ENCODE results near the gene RNF227. TPM values are rescaled to one million over a fixed set of nuclear protein-coding genes. Genes with fewer than 3 reads are reported as not detected.

Gene RNF227
- total and polyA plus RNA-seq, 7 donors = 0.69 to 4.5 (median 3.6) TPM

DNA sequence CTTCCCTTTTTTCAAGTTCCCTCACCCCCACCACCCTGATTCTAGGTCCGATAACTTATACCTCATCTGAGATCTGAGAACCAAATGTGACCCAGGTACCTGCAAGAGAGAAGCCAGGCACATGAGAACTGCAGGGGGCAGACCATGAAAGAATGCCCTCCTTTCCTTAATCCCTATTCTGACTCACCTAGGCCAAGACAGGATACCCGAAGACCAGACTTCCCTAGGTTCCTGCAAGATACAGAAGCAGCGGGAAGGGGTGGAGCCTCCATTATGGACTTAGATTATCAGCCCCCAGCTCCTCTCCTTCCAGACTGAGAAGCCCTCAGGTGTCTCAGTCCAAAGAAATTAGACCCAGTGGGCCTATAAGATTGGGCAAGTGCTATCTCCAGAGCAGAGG is 11.5 kb upstream of the RNF227 start:
- Histone ChIP-seq H3K36me3 (no peaks in the 10 kb centered on the region), H3K27me3 (peaks cover 0 to 20% (median 9%) of the 10 kb centered on the region in 3 donors), H3K4me3 (no peak overlapping the region), H3K9me3 (no peaks in the 10 kb centered on the region), H3K27ac (no peak overlapping the region), H3K4me1 (peaks cover 0 to 36% (median 22%) of the 10 kb centered on the region in 4 donors)
- intact Hi-C loops (cut with DNase I) = no loop called here
- DNase-seq = no peak
- 87 to 88% methylated on average over 3 of the region's 3 CpGs for WGBS, 2 donors
- TF ChIP-seq, protein P1, sequence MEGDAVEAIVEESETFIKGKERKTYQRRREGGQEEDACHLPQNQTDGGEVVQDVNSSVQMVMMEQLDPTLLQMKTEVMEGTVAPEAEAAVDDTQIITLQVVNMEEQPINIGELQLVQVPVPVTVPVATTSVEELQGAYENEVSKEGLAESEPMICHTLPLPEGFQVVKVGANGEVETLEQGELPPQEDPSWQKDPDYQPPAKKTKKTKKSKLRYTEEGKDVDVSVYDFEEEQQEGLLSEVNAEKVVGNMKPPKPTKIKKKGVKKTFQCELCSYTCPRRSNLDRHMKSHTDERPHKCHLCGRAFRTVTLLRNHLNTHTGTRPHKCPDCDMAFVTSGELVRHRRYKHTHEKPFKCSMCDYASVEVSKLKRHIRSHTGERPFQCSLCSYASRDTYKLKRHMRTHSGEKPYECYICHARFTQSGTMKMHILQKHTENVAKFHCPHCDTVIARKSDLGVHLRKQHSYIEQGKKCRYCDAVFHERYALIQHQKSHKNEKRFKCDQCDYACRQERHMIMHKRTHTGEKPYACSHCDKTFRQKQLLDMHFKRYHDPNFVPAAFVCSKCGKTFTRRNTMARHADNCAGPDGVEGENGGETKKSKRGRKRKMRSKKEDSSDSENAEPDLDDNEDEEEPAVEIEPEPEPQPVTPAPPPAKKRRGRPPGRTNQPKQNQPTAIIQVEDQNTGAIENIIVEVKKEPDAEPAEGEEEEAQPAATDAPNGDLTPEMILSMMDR (IDR thresholded peaks at IDR 0.05) = no peak
- no peak for TF ChIP-seq POLR2A (IDR thresholded peaks at IDR 0.05)
- no peak for TF ChIP-seq EP300 (IDR thresholded peaks at IDR 0.05)
- no peak for TF ChIP-seq POLR2AphosphoS5 (IDR thresholded peaks at IDR 0.05)

DNA sequence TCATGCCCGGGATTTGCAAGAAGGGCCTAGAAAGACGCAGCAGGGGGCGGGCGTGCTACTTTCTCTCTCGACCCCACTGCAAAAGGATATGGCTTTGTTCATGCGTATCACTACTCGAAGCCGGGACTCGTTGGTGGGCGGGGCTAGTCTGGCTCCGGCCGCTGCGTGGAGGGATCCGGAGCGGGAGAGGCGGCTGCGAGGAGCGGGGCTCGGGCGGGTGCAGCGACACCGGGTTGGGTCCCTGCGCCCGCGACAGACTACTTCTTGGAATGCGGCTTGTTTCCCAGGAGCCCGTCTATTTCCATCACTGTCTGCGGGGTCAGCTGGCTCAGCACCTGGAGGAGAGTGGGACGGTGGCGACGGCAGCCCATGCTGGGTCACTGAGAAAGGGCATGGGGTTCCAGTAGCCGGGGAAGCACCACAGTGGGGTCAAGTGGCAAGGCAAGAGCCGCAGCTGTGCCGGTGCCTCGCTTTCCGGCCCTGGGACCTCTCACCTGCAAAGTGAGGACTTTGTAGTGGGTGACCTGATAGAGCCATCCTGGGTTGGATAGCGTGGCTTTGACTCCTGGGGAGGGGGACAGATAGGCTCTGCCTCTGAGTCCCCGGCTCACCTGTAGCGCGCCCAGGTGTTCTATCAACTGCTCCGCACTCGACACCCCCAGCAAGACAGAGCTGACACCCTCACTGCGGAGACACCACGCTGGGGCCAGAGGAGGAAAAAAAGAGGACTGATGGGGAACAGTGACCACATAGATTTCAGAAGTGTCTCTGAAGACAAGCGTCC is 6.9 kb upstream of the RNF227 start:
- no peaks in the 10 kb centered on the region for H3K27me3 ChIP-seq
- no peaks in the 10 kb centered on the region for H3K36me3 ChIP-seq
- peaks cover 0 to 14% (median 8%) of the 10 kb centered on the region in 4 donors for H3K4me1 ChIP-seq
- H3K9me3 ChIP-seq = no peaks in the 10 kb centered on the region
- 22 to 23% methylated on average over 45 of the region's 45 CpGs for whole genome bisulfite sequencing, 2 donors
- TF ChIP-seq EP300 (IDR thresholded peaks at IDR 0.05) = no peak
- TF ChIP-seq POLR2AphosphoS5 (IDR thresholded peaks at IDR 0.05) = peak; percentile 72 to 84 (median 82)
- peak; percentile 46 to 70 for TF ChIP-seq POLR2A (IDR thresholded peaks at IDR 0.05)
- TF ChIP-seq, protein P1 (IDR thresholded peaks at IDR 0.05) = no peak
- intact Hi-C loops (cut with DNase I) = no loop called here
- H3K27ac ChIP-seq = peak overlapping the region; percentile 61 to 67 (median 66)
- H3K4me3 ChIP-seq = peak overlapping the region; percentile 25 to 52 (median 48)
- peak; percentile 93 for DNase-seq

DNA sequence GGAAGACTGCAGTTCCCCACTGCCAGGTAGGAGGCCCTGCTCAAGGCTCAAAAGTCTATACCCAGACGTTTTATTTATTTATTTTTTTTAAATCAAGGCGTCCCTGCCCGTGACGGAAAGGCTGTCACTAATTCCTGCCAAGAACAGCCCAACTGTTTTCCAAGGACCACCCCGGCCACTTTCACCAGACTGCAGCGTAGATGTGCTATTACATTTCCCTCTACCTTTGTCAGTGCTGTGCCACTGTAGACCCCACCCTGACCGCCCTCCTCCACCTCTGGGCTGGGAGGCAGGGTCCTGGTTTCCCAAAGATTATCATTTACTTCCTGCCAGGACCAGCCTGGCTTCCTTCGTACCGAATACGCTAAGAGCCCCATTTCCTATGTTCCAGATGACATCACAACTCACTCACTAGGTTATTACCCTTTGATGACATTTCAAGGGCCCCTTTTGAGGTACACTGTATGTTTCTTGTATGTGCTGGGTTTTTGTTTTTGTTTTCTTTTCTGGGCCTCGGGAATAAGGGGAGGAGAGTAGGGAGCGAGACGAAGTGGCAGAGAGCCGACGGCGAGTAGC is 6.3 kb upstream of the RNF227 start:
- peak overlapping the region; percentile 61 to 67 (median 66) for H3K27ac ChIP-seq
- intact Hi-C loops (cut with DNase I) = no loop called here
- WGBS, 2 donors = 27 to 36% methylated on average over 16 of the region's 16 CpGs

DNA sequence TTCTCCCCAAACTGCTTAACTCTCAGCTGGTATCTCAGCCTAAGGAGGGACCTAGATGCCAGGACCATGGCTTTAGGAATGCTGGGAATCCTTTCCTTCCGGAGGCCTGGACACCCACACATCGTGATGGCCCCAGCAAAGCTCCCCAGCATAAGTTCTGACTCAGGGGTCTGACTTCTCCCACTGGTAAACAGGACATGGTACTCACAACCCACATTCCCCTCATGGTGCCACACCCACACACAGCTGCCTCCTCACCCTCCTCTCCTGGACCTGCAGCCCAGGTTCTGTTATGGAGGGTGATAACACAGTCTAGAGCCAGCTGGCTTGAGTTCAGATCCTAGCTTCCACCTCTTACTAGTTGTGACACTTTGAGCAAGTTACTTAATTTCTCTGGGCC is 719 bp upstream of the RNF227 start:
- Histone ChIP-seq H3K4me1 (peaks cover 4 to 31% (median 21%) of the 10 kb centered on the region in 4 donors), H3K36me3 (peaks cover 0 to 6% (median 3%) of the 10 kb centered on the region in 4 donors), H3K27ac (peak overlapping the region; percentile 93 to 99 (median 96)), H3K9me3 (no peaks in the 10 kb centered on the region), H3K27me3 (no peaks in the 10 kb centered on the region), H3K4me3 (peak overlapping the region in 2 of 4 donors; percentile 46 to 59)
- DNase-seq = no peak
- 83 to 87% methylated on average over 2 of the region's 2 CpGs for WGBS, 2 donors
- intact Hi-C loops (cut with DNase I) = loop anchor here (2.0 to 10.0 kb wide), 2 partner anchors 14 to 138 kb away; partner anchors contain the start of gene TRAPPC1
- TF ChIP-seq POLR2AphosphoS5 (IDR thresholded peaks at IDR 0.05) (no peak), EP300 (IDR thresholded peaks at IDR 0.05) (no peak)

More for the DNA sequence above, 6.3 kb upstream of the RNF227 start:
- no peak for DNase-seq
- H3K27me3 ChIP-seq = no peaks in the 10 kb centered on the region
- H3K4me3 ChIP-seq = peak overlapping the region; percentile 25 to 52 (median 48)
- no peaks in the 10 kb centered on the region for H3K9me3 ChIP-seq
- H3K4me1 ChIP-seq = peaks cover 0 to 14% (median 8%) of the 10 kb centered on the region in 4 donors
- no peak for TF ChIP-seq POLR2A (IDR thresholded peaks at IDR 0.05)
- TF ChIP-seq, protein P1 (IDR thresholded peaks at IDR 0.05) = no peak
- TF ChIP-seq EP300 (IDR thresholded peaks at IDR 0.05) = no peak
- TF ChIP-seq POLR2AphosphoS5 (IDR thresholded peaks at IDR 0.05) = no peak
- no peaks in the 10 kb centered on the region for H3K36me3 ChIP-seq

DNA sequence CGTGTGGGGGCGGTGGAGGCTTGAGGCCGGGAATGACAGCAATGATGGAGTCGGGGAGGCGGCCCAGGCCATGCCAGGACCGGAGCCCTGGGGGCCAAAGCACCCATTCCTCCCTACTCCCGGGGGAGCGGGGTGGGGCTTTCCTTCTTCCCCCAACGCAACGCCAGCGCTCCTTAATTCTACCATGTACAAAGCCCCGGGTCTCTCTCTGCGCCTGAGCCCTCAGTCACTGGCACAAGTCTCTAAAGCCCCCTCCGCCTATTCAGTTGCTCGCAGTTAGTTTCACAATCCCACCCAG is 245 bp upstream of the RNF227 start:
- TF ChIP-seq, protein P1 (IDR thresholded peaks at IDR 0.05) = no peak
- TF ChIP-seq POLR2A (IDR thresholded peaks at IDR 0.05) = no peak
- no peak for TF ChIP-seq EP300 (IDR thresholded peaks at IDR 0.05)
- TF ChIP-seq POLR2AphosphoS5 (IDR thresholded peaks at IDR 0.05) = no peak
- Histone ChIP-seq H3K4me1 (peaks cover 4 to 31% (median 21%) of the 10 kb centered on the region in 4 donors), H3K27me3 (no peaks in the 10 kb centered on the region), H3K9me3 (no peaks in the 10 kb centered on the region), H3K36me3 (peaks cover 0 to 11% (median 8%) of the 10 kb centered on the region in 4 donors), H3K27ac (peak overlapping the region; percentile 93 to 99 (median 96)), H3K4me3 (peak overlapping the region; percentile 29 to 59 (median 50))
- intact Hi-C loops (cut with DNase I) = loop anchor here (2.0 to 10.0 kb wide), 2 partner anchors 14 to 138 kb away; partner anchors contain the start of gene TRAPPC1
- 49 to 52% methylated on average over 15 of the region's 15 CpGs for WGBS, 2 donors
- DNase-seq = no peak

All from sigmoid colon (tissue), 7 donors.